Lung (tissue), 12 donors: ENCODE results near the gene PNLIPRP1. TPM values are rescaled to one million over a fixed set of nuclear protein-coding genes. Genes with fewer than 3 reads are reported as not detected.

Experiments
- ATAC-seq: fragments of 200-7000 bp; cut with Tn5 transposase; one replicate; pipeline ENCODE4 v1.9.1; 2020; ENCODE audit warnings: moderate number of reproducible peaks; ENCODE audit not compliant: insufficient read depth, low FRiP score
- DNase-seq, 3 donors: peaks; one replicate each; pipeline ENCODE4 v3.0.0-alpha.2; 2013 to 2017
- H3K27ac ChIP-seq, 2 donors: one replicate each; pipeline ENCODE4 v1.5.1; 2013; ENCODE audit warnings: mild to moderate bottlenecking in 2 of 2, moderate library complexity in 2 of 2, control low read depth in 1 of 2, inconsistent platforms in 1 of 2, low read depth in 1 of 2, low read length in 1 of 2
- H3K27me3 ChIP-seq, 3 donors: one replicate each; pipeline ENCODE4 v1.5.1; 2013; ENCODE audit warnings: low read length in 2 of 3; ENCODE audit not compliant: control insufficient read depth in 3 of 3, insufficient read depth in 3 of 3
- H3K36me3 ChIP-seq, 4 donors: one replicate each; pipeline ENCODE4 v1.5.1; 2013; ENCODE audit warnings: low read length in 4 of 4, mild to moderate bottlenecking in 1 of 4, moderate library complexity in 1 of 4; ENCODE audit not compliant: control insufficient read depth in 4 of 4, insufficient read depth in 4 of 4
- H3K4me1 ChIP-seq, 5 donors: one replicate each; pipeline ENCODE4 v1.5.1; 2013; ENCODE audit warnings: low read length in 5 of 5, mild to moderate bottlenecking in 2 of 5, moderate library complexity in 1 of 5; ENCODE audit not compliant: control insufficient read depth in 5 of 5, insufficient read depth in 5 of 5
- H3K4me3 ChIP-seq: one replicate; pipeline ENCODE4 v1.5.1; 2013; ENCODE audit warnings: mild to moderate bottlenecking, control low read depth, moderate library complexity
- H3K9ac ChIP-seq, 2 donors: one replicate each; pipeline ENCODE4 v1.5.1; 2013; ENCODE audit warnings: low read length in 2 of 2, control low read depth in 1 of 2; ENCODE audit not compliant: insufficient read depth in 1 of 2
- H3K9me3 ChIP-seq, 4 donors: one replicate each; pipeline ENCODE4 v1.5.1; 2013; ENCODE audit warnings: low read length in 3 of 4, mild to moderate bottlenecking in 1 of 4, moderate library complexity in 1 of 4; ENCODE audit not compliant: control insufficient read depth in 4 of 4, insufficient read depth in 3 of 4
- CTCF ChIP-seq: IDR thresholded peaks from 2 replicates; pipeline ENCODE4 v1.5.1; 2012; ENCODE audit warnings: mild to moderate bottlenecking; ENCODE audit errors: control extremely low read depth, extremely low read depth
- WGBS, 2 donors: extraction: QIAGEN DNeasy Blood & Tissue Kit; methylation state at CpG; one replicate each; pipeline ENCODE4 v1.1.7; 2013; 5-methylcytosine and 5-hydroxymethylcytosine counted together
- polyA plus RNA-seq, 2 donors: library from polyadenylated mRNA; stranded (reverse); fragments of 200-250 nt; gene quantifications; one replicate each; pipeline ENCODE4 v1.2.1, GENCODE V29; 2013
- total RNA-seq, 2 donors: library from RNA; depleted of rRNA in 1 of 2; stranded (reverse); fragments of >200 nt in 1 of 2; gene quantifications; one replicate each; pipeline ENCODE4 v1.2.1, GENCODE V29; 2014 to 2021
- donor health status: control.
- donor health status: control.
- donor health status: Bipolar disorder and iron deficiency.
- donor health status: healthy.
- donor health status: DM: yes; HTN: yes; CAD: no.

The PNLIPRP1 gene
- total and polyA plus RNA-seq, 4 donors: 0.26 to 1.4 TPM; not detected in 2

DNA sequence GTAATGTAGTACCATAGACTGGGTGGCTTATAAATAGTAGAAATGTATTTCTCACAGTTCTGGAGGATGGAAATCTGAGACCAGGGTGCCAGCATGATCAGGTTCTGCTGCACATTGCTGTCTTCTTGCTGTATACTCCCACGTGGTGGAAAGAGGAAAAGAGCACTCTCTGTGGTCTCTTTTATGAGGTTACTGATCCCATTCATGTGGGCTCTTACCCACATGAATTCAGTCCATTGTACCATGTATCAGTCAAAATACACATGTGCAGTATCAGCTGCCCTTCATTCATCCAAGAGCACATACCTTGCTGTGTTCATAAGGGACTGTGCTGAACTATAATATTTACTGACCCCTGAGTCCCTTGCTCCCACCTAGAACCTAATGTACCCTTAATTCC lies 47.1 kb downstream of the PNLIPRP1 start:
- no peak overlapping the region for H3K9ac ChIP-seq
- WGBS, 2 donors: 0 to 13% methylated on average over 1 of the region's 1 CpG
- H3K36me3 ChIP-seq: no peaks in the 10 kb centered on the region
- DNase-seq (no peak), ATAC-seq (no peak)
- H3K4me3 ChIP-seq: no peak overlapping the region
- no peak overlapping the region for H3K27ac ChIP-seq
- TF ChIP-seq CTCF: no peak
- peaks cover 0 to 2% (median 0%) of the 10 kb centered on the region in 4 donors for H3K9me3 ChIP-seq
- H3K4me1 ChIP-seq: no peaks in the 10 kb centered on the region
- no peaks in the 10 kb centered on the region for H3K27me3 ChIP-seq

DNA sequence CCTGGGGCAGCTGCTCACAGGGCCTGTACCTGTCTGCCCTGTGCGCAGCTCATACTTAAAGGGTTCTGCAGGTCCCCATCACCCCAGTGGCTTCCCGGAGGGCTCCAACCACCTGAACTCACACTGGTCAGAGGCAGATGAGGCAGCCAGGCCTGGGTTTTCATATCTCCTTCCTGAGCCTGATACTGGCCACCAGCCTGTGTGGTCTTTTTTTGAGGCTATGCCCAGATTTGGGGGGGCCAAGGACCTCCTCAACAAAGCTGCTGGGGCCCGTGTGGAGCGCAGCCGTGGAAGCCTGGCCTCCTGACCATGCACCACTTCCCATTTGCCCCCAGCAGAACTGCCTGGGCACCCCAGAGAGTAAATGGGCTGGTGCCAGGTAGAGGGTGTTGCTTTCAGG lies 55.7 kb downstream of the PNLIPRP1 start:
- ATAC-seq (no peak), DNase-seq (no peak)
- Histone ChIP-seq H3K27me3 (no peaks in the 10 kb centered on the region), H3K27ac (no peak overlapping the region), H3K4me3 (no peak overlapping the region), H3K9me3 (no peaks in the 10 kb centered on the region), H3K36me3 (no peaks in the 10 kb centered on the region), H3K9ac (no peak overlapping the region), H3K4me1 (no peaks in the 10 kb centered on the region)
- TF ChIP-seq CTCF: no peak
- 93 to 94% methylated on average over 5 of the region's 5 CpGs for WGBS, 2 donors

GRCh38 chr10:116648903-116649302 lies 58.1 kb downstream of the PNLIPRP1 start:
- no peak for TF ChIP-seq CTCF
- Histone ChIP-seq H3K4me1 (no peaks in the 10 kb centered on the region), H3K9ac (no peak overlapping the region), H3K27ac (no peak overlapping the region), H3K27me3 (no peaks in the 10 kb centered on the region), H3K4me3 (no peak overlapping the region), H3K9me3 (no peaks in the 10 kb centered on the region), H3K36me3 (no peaks in the 10 kb centered on the region)
- ATAC-seq: no peak
- 81 to 92% methylated on average over 8 of the region's 8 CpGs for WGBS, 2 donors
- no peak for DNase-seq

GRCh38 chr10:116653885-116654284 lies 63.1 kb downstream of the PNLIPRP1 start:
- WGBS, 2 donors: 81 to 95% methylated on average over 1 of the region's 1 CpG

More at GRCh38 chr10:116653885-116654284, 63.1 kb downstream of the PNLIPRP1 start:
- peaks cover 0 to 6% (median 0%) of the 10 kb centered on the region in 5 donors for H3K4me1 ChIP-seq
- no peaks in the 10 kb centered on the region for H3K27me3 ChIP-seq
- H3K9me3 ChIP-seq: peaks cover 0 to 2% (median 0%) of the 10 kb centered on the region in 4 donors
- no peak for DNase-seq
- H3K4me3 ChIP-seq: no peak overlapping the region
- ATAC-seq: no peak
- H3K36me3 ChIP-seq: no peaks in the 10 kb centered on the region
- no peak for TF ChIP-seq CTCF
- no peak overlapping the region for H3K9ac ChIP-seq
- no peak overlapping the region for H3K27ac ChIP-seq
